HepG2 (cell line): ENCODE data around the gene KLHL12. TPM values are rescaled to one million over a fixed set of nuclear protein-coding genes. Genes with fewer than 3 reads are reported as not detected.
A peak's percentile ranks its signal among the peaks of the same experiment; 100 is the strongest.

Source experiments
- ARNTL ChIP-seq: sonication (generic); formaldehyde crosslinking; IDR thresholded peaks from 2 replicates; pipeline ENCODE4 v1.4.0; 2020; ENCODE audit warnings: mild to moderate bottlenecking, missing genetic modification reagents
- CREM ChIP-seq, 2 experiments: sonication (generic) in 1 of 2; formaldehyde crosslinking in 1 of 2; IDR thresholded peaks; 2 replicates each; pipeline versions ENCODE4 v1.4.0 to v1.6.1; 2016 to 2020; ENCODE audit warnings: antibody characterized with exemption in 1 of 2, mild to moderate bottlenecking in 1 of 2, missing genetic modification reagents in 1 of 2
- FOXM1 ChIP-seq: sonication (generic); formaldehyde crosslinking; IDR thresholded peaks from 2 replicates; pipeline ENCODE4 v1.5.0; 2020; ENCODE audit warnings: missing genetic modification reagents
- IRX3 ChIP-seq: sonication (generic); formaldehyde crosslinking; IDR thresholded peaks from 2 replicates; pipeline ENCODE4 v1.8.1; 2023; ENCODE audit warnings: mild to moderate bottlenecking, low read depth, missing genetic modification reagents, borderline replicate concordance
- KAT2B ChIP-seq: fragments of 150-350 bp; IDR thresholded peaks from 2 replicates; pipeline ENCODE4 v1.6.1; 2014; ENCODE audit warnings: low read depth, low read length, borderline replicate concordance
- MXD4 ChIP-seq: IDR thresholded peaks from 2 replicates; pipeline ENCODE4 v1.6.1; 2016; ENCODE audit warnings: mild to moderate bottlenecking, missing biosample characterization, missing genetic modification reagents
- NFIC ChIP-seq: IDR thresholded peaks from 2 replicates; pipeline ENCODE4 v1.6.1; 2012; ENCODE audit warnings: mild to moderate bottlenecking, low read length, inconsistent platforms
- NR2C2 ChIP-seq: sonication (generic); formaldehyde crosslinking; IDR thresholded peaks from 2 replicates; pipeline ENCODE4 v1.4.0; 2020; ENCODE audit warnings: missing genetic modification reagents, mild to moderate bottlenecking, moderate library complexity, borderline replicate concordance
- NR2F2 ChIP-seq: IDR thresholded peaks from 2 replicates; pipeline ENCODE4 v1.6.1; 2012; ENCODE audit warnings: low read depth, inconsistent platforms, borderline replicate concordance
- PRMT3 ChIP-seq: sonication (generic); formaldehyde crosslinking; IDR thresholded peaks from 2 replicates; pipeline ENCODE4 v1.8.1; 2022; ENCODE audit warnings: low read depth, mild to moderate bottlenecking, moderate library complexity, missing genetic modification reagents, borderline replicate concordance
- RAD51 ChIP-seq: fragments of 450-650 bp; IDR thresholded peaks from 2 replicates; pipeline ENCODE4 v1.6.1; 2016; ENCODE audit warnings: borderline replicate concordance
- REL ChIP-seq: sonication (generic); formaldehyde crosslinking; conservative IDR thresholded peaks from 2 replicates; pipeline ENCODE4 v1.8.0; 2022; ENCODE audit warnings: mild to moderate bottlenecking, missing genetic modification reagents, moderate library complexity
- SIN3B ChIP-seq: fragments of 150-350 bp; IDR thresholded peaks from 2 replicates; pipeline ENCODE4 v1.6.1; 2014; ENCODE audit warnings: low read length
- THAP11 ChIP-seq: IDR thresholded peaks from 2 replicates; pipeline ENCODE4 v1.6.1; 2016; ENCODE audit warnings: missing biosample characterization, missing genetic modification reagents
- ZKSCAN1 ChIP-seq: fragments of 150-350 bp; IDR thresholded peaks from 2 replicates; pipeline ENCODE4 v1.6.1; 2014; ENCODE audit warnings: low read length
- ZNF274 ChIP-seq: sonication (generic); formaldehyde crosslinking; IDR thresholded peaks from 2 replicates; pipeline ENCODE4 v1.5.1; 2020; ENCODE audit warnings: mild to moderate bottlenecking, missing genetic modification reagents
- ZNF619 ChIP-seq: sonication (generic); formaldehyde crosslinking; IDR thresholded peaks from 2 replicates; pipeline ENCODE4 v1.4.0; 2020; ENCODE audit warnings: mild to moderate bottlenecking, missing genetic modification reagents
- ZNF720 ChIP-seq: sonication (generic); formaldehyde crosslinking; IDR thresholded peaks from 2 replicates; pipeline ENCODE4 v1.4.0; 2020; ENCODE audit warnings: missing genetic modification reagents
- ZNF737 ChIP-seq: sonication (generic); formaldehyde crosslinking; IDR thresholded peaks from 2 replicates; pipeline ENCODE4 v1.5.0; 2020; ENCODE audit warnings: missing genetic modification reagents, mild to moderate bottlenecking, borderline replicate concordance
- ZNF788 ChIP-seq: sonication (generic); formaldehyde crosslinking; IDR thresholded peaks from 2 replicates; pipeline ENCODE4 v1.5.0; 2020; ENCODE audit warnings: mild to moderate bottlenecking, missing genetic modification reagents, borderline replicate concordance
- ZSCAN25 ChIP-seq: sonication (generic); formaldehyde crosslinking; IDR thresholded peaks from 2 replicates; pipeline ENCODE4 v1.8.0; 2022; ENCODE audit warnings: mild to moderate bottlenecking, missing genetic modification reagents
- polyA plus RNA-seq, 8 experiments: library from polyadenylated mRNA; depleted of rRNA in 3 of 8; stranded (reverse) in 7 of 8; unstranded in 1 of 8; fragments of >200 nt; fragmentation: Illumina TruSeq in 4 of 8; extraction: Trizol in 4 of 8; gene quantifications; 2 replicates each; pipeline versions ENCODE4 v1.2.1 to v1.2.3, GENCODE V29; 2011 to 2016; ENCODE audit warnings: low read depth in 4 of 8, missing spikeins in 1 of 8, mixed read lengths in 1 of 8; ENCODE audit not compliant: insufficient read depth in 1 of 8
- total RNA-seq, 5 experiments: library from RNA; depleted of rRNA; stranded (reverse); fragments of >200 nt; fragmentation: Illumina TruSeq; extraction: Trizol; gene quantifications; 2 replicates each; pipeline ENCODE4 v1.2.3, GENCODE V29; 2016; ENCODE audit warnings: low read depth in 1 of 5
- TF ChIP-seq, protein P1 (sequence below): sonication (generic); formaldehyde crosslinking; IDR thresholded peaks from 2 replicates; pipeline ENCODE4 v1.8.1; 2023; ENCODE audit warnings: mild to moderate bottlenecking, moderate library complexity, missing genetic modification reagents
- TF ChIP-seq, protein P2 (sequence below): sonication (generic); formaldehyde crosslinking; IDR thresholded peaks from 2 replicates; pipeline ENCODE4 v1.5.1; 2020; ENCODE audit warnings: mild to moderate bottlenecking, missing genetic modification reagents
- TF ChIP-seq, protein P3 (sequence below): sonication (generic); formaldehyde crosslinking; IDR thresholded peaks from 2 replicates; pipeline ENCODE4 v1.4.0; 2020; ENCODE audit warnings: mild to moderate bottlenecking, low read depth, missing genetic modification reagents
- TF ChIP-seq, protein P4 (sequence below), 2 experiments: sonication (generic) in 1 of 2; formaldehyde crosslinking in 1 of 2; IDR thresholded peaks; 2 replicates each; pipeline versions ENCODE4 v1.5.1 to v1.6.1; 2011 to 2020; ENCODE audit warnings: borderline replicate concordance in 1 of 2, low read depth in 1 of 2, low read length in 1 of 2, mild to moderate bottlenecking in 1 of 2, missing genetic modification reagents in 1 of 2, moderate library complexity in 1 of 2

KLHL12 gene
- total and polyA plus RNA-seq, 2 of the 13 experiments (the other 11 are each of a cell fraction or from before 2014, with no cell fraction given) = 19.2 to 25.2 TPM

DNA sequence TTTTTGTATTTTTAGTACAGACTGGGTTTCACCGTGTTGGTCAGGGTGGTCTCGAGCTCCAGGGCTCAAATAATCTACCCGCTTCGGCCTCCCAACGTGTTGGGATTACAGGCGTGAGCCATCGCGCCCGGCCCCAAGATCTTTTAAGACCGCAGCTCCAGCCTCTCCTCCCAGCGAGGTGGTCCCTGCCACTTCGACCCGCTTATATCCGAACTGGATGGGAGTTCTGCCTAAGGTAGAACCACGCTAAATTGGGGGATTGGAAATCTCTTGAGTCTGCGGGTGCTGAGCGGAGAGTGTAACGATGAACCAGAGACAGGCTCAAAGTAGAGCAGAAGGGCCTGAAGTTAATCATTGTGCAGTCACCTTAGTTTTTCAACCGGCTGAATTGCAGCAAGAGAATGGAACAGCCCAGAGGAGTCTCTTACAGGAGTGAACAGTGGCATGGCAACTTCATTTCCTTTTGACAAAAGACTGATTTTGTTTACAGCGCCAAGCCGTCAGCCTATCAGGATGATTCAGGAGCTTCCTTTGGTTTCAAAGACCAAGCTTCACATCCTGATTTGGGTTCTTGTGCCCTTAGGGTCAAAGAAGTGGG, 40.7 kb upstream of the KLHL12 start (continued):
- TF ChIP-seq, protein P1, sequence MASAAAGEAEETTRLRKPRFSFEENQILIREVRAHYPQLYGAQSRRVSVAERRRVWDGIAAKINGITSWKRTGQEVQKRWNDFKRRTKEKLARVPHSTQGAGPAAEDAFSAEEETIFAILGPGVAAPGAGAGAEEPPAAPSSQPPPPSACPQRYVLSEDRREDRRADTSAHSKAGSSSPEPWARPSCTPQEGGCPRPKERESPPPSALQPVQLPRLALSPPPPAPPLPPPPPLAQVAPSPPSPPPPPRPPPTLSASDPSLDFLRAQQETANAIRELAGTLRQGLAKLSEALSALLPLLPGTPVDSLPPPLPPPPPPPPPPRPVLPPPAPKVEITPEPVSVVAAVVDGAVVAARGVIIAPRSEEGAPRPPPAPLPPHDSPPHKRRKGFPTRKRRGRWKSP = no peak
- TF ChIP-seq RAD51 = no peak
- TF ChIP-seq THAP11 (CRISPR knock-in tag) = no peak
- TF ChIP-seq, protein P2, sequence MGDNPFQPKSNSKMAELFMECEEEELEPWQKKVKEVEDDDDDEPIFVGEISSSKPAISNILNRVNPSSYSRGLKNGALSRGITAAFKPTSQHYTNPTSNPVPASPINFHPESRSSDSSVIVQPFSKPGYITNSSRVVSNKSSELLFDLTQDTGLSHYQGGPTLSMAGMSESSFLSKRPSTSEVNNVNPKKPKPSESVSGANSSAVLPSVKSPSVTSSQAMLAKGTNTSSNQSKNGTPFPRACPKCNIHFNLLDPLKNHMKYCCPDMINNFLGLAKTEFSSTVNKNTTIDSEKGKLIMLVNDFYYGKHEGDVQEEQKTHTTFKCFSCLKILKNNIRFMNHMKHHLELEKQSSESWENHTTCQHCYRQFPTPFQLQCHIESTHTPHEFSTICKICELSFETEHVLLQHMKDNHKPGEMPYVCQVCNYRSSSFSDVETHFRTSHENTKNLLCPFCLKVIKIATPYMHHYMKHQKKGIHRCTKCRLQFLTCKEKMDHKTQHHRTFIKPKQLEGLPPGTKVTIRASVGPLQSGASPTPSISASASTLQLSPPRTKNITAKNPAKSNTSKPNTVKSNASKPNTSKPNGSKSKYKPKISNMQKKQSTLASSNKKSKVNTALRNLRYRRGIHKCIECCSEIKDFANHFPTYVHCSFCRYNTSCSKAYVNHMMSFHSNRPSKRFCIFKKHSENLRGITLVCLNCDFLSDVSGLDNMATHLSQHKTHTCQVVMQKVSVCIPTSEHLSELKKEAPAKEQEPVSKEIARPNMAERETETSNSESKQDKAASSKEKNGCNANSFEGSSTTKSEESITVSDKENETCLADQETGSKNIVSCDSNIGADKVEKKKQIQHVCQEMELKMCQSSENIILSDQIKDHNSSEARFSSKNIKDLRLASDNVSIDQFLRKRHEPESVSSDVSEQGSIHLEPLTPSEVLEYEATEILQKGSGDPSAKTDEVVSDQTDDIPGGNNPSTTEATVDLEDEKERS (CRISPR knock-in tag) = no peak
- TF ChIP-seq CREM (IDR thresholded peaks at IDR 0.05) = no peak
- no peak for TF ChIP-seq CREM (CRISPR knock-in tag; IDR thresholded peaks at IDR 0.05)
- TF ChIP-seq NR2C2 (CRISPR knock-in tag) = no peak
- TF ChIP-seq, protein P3, sequence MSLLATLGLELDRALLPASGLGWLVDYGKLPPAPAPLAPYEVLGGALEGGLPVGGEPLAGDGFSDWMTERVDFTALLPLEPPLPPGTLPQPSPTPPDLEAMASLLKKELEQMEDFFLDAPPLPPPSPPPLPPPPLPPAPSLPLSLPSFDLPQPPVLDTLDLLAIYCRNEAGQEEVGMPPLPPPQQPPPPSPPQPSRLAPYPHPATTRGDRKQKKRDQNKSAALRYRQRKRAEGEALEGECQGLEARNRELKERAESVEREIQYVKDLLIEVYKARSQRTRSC (CRISPR knock-in tag) = no peak
- no peak for TF ChIP-seq PRMT3 (CRISPR knock-in tag)
- TF ChIP-seq ZNF274 = no peak
- TF ChIP-seq ZNF737 (CRISPR knock-in tag) = no peak
- no peak for TF ChIP-seq ZNF619 (CRISPR knock-in tag)
- TF ChIP-seq REL = no peak
- no peak for TF ChIP-seq KAT2B
- TF ChIP-seq MXD4 (CRISPR knock-in tag) = no peak
- no peak for TF ChIP-seq ZKSCAN1
- no peak for TF ChIP-seq SIN3B
- no peak for TF ChIP-seq NR2F2
- TF ChIP-seq ZNF788 (CRISPR knock-in tag) = no peak
- TF ChIP-seq ARNTL = peak; percentile 42; the same call in 1 of the 2 replicates
- TF ChIP-seq NFIC = no peak
- TF ChIP-seq IRX3 (CRISPR knock-in tag) = no peak
- TF ChIP-seq, protein P4, sequence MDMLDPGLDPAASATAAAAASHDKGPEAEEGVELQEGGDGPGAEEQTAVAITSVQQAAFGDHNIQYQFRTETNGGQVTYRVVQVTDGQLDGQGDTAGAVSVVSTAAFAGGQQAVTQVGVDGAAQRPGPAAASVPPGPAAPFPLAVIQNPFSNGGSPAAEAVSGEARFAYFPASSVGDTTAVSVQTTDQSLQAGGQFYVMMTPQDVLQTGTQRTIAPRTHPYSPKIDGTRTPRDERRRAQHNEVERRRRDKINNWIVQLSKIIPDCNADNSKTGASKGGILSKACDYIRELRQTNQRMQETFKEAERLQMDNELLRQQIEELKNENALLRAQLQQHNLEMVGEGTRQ (IDR thresholded peaks at IDR 0.05; ENCODE audit: low read depth, low read length) = no peak
- TF ChIP-seq, protein P4 (CRISPR knock-in tag; IDR thresholded peaks at IDR 0.05; ENCODE audit: borderline replicate concordance) = no peak
- no peak for TF ChIP-seq ZNF720 (CRISPR knock-in tag)
- TF ChIP-seq FOXM1 (CRISPR knock-in tag) = no peak
- no peak for TF ChIP-seq ZSCAN25
